Astrocyte (in vitro differentiated cells and primary cell): Measurements from ENCODE around the gene PPARG. TPM values are rescaled to one million over a fixed set of nuclear protein-coding genes. Genes with fewer than 3 reads are reported as not detected.

Experiments
- DNase-seq: peaks from one replicate; pipeline ENCODE4 v3.0.0-alpha.2; 2010; ENCODE audit warnings: low read depth
- FAIRE-seq: peaks from 2 replicates; lab custom pipeline; 2011; peaks lifted over from hg19 to GRCh38; lab: Jason Lieb, UNC
- H2AFZ ChIP-seq: 2 replicates; pipeline ENCODE4 v1.6.0; 2012; ENCODE audit warnings: low read depth, low read length, inconsistent platforms
- H3K27ac ChIP-seq: 2 replicates; pipeline ENCODE4 v1.5.1; 2011; ENCODE audit warnings: low read depth, low read length, inconsistent platforms
- H3K27me3 ChIP-seq: 2 replicates; pipeline ENCODE4 v1.6.0; 2011; ENCODE audit warnings: low read length, inconsistent platforms; ENCODE audit not compliant: insufficient read depth
- H3K36me3 ChIP-seq: 2 replicates; pipeline ENCODE4 v1.5.1; 2011; ENCODE audit warnings: low read length, inconsistent platforms; ENCODE audit not compliant: insufficient read depth
- H3K4me1 ChIP-seq: 2 replicates; pipeline ENCODE4 v1.5.1; 2011; ENCODE audit warnings: low read length, inconsistent platforms; ENCODE audit not compliant: insufficient read depth
- H3K4me2 ChIP-seq: 2 replicates; pipeline ENCODE4 v1.6.0; 2012; ENCODE audit warnings: low read length, inconsistent platforms
- H3K4me3 ChIP-seq: 2 replicates; pipeline ENCODE4 v1.5.1; 2011; ENCODE audit warnings: low read depth, mild to moderate bottlenecking, low read length, inconsistent platforms; ENCODE audit not compliant: insufficient read depth
- H3K79me2 ChIP-seq: 2 replicates; pipeline ENCODE4 v1.6.0; 2012; ENCODE audit warnings: mild to moderate bottlenecking, low read length, inconsistent platforms; ENCODE audit not compliant: insufficient read depth
- H3K9ac ChIP-seq: 2 replicates; pipeline ENCODE4 v1.6.0; 2012; ENCODE audit warnings: mild to moderate bottlenecking, low read length, inconsistent platforms
- H3K9me3 ChIP-seq: 2 replicates; pipeline ENCODE4 v1.5.1; 2012; ENCODE audit warnings: low read depth, mild to moderate bottlenecking, low read length, inconsistent platforms; ENCODE audit not compliant: insufficient read depth
- H4K20me1 ChIP-seq: 2 replicates; pipeline ENCODE4 v1.6.0; 2012; ENCODE audit warnings: low read length, inconsistent platforms; ENCODE audit not compliant: insufficient read depth
- H3K27ac Mint-ChIP-seq: one replicate; pipeline ENCODE4 v1.8.0; 2021; ENCODE audit warnings: mild to moderate bottlenecking, mixed read lengths; ENCODE audit not compliant: unreplicated experiment
- H3K27me3 Mint-ChIP-seq: one replicate; pipeline ENCODE4 v1.8.0; 2021; ENCODE audit warnings: low read depth, mixed read lengths; ENCODE audit not compliant: unreplicated experiment
- H3K36me3 Mint-ChIP-seq: one replicate; pipeline ENCODE4 v1.8.0; 2021; ENCODE audit warnings: low read depth, mixed read lengths; ENCODE audit not compliant: unreplicated experiment
- H3K4me1 Mint-ChIP-seq: one replicate; pipeline ENCODE4 v1.8.0; 2021; ENCODE audit warnings: low read depth, mixed read lengths; ENCODE audit not compliant: unreplicated experiment
- H3K4me3 Mint-ChIP-seq: one replicate; pipeline ENCODE4 v1.8.0; 2021; ENCODE audit warnings: mild to moderate bottlenecking, moderate library complexity, mixed read lengths; ENCODE audit not compliant: unreplicated experiment
- H3K9me3 Mint-ChIP-seq: one replicate; pipeline ENCODE4 v1.8.0; 2021; ENCODE audit warnings: mild to moderate bottlenecking, mixed read lengths; ENCODE audit not compliant: unreplicated experiment
- CTCF ChIP-seq: IDR thresholded peaks from 2 replicates; pipeline ENCODE4 v1.5.1; 2011; ENCODE audit warnings: low read depth, mild to moderate bottlenecking, inconsistent platforms, low read length, moderate library complexity; ENCODE audit not compliant: insufficient read depth
- EZH2 ChIP-seq: IDR thresholded peaks from 2 replicates; pipeline ENCODE4 v1.6.1; 2012; ENCODE audit warnings: mild to moderate bottlenecking, low read length, inconsistent platforms; ENCODE audit not compliant: insufficient read depth
- total RNA-seq: library from RNA; stranded (reverse); gene quantifications from 2 replicates; pipeline ENCODE4 v1.2.1, GENCODE V29; 2021

PPARG gene
- total RNA-seq, 1 donor from 2014 or later: 4.4 TPM

- TF ChIP-seq CTCF (no peak), EZH2 (no peak)
- no peak overlapping the region for H2AFZ ChIP-seq
- no peak overlapping the region for H3K27ac Mint-ChIP-seq
- H3K4me2 ChIP-seq: no peak overlapping the region
- H3K4me1 ChIP-seq: peaks cover 9% of the 10 kb centered on the region
- no peak for DNase-seq
- no peak overlapping the region for H3K27ac ChIP-seq
- no peaks in the 10 kb centered on the region for H3K9me3 ChIP-seq
- no peak for FAIRE-seq
- H4K20me1 ChIP-seq: no peaks in the 10 kb centered on the region
- peaks cover 15% of the 10 kb centered on the region for H3K27me3 Mint-ChIP-seq
- no peak overlapping the region for H3K4me3 Mint-ChIP-seq
- H3K4me3 ChIP-seq: no peak overlapping the region
- no peaks in the 10 kb centered on the region for H3K27me3 ChIP-seq
- H3K9me3 Mint-ChIP-seq: peaks cover 7% of the 10 kb centered on the region
- H3K36me3 ChIP-seq: no peaks in the 10 kb centered on the region
- H3K79me2 ChIP-seq: no peaks in the 10 kb centered on the region
- H3K4me1 Mint-ChIP-seq: no peaks in the 10 kb centered on the region
- H3K9ac ChIP-seq: no peak overlapping the region
- H3K36me3 Mint-ChIP-seq: peaks cover 1% of the 10 kb centered on the region
Observed at GRCh38 chr3:12452361-12453330, 163.8 kb downstream of the PPARG start.

- FAIRE-seq (no peak), DNase-seq (no peak)
- H3K4me1 ChIP-seq: peaks cover 9% of the 10 kb centered on the region
- Mint-ChIP-seq H3K4me3 (no peak overlapping the region), H3K27me3 (peaks cover 22% of the 10 kb centered on the region), H3K9me3 (peaks cover 12% of the 10 kb centered on the region), H3K27ac (no peak overlapping the region), H3K4me1 (no peaks in the 10 kb centered on the region), H3K36me3 (peaks cover 1% of the 10 kb centered on the region)
- H2AFZ ChIP-seq: peak overlapping the region; percentile 19
- no peak overlapping the region for H3K9ac ChIP-seq
- no peak overlapping the region for H3K4me3 ChIP-seq
- H3K9me3 ChIP-seq: no peaks in the 10 kb centered on the region
- H3K36me3 ChIP-seq: no peaks in the 10 kb centered on the region
- TF ChIP-seq EZH2: no peak
- TF ChIP-seq CTCF: no peak
- no peaks in the 10 kb centered on the region for H4K20me1 ChIP-seq
- H3K4me2 ChIP-seq: peak overlapping the region; percentile 28
- H3K79me2 ChIP-seq: no peaks in the 10 kb centered on the region
- no peaks in the 10 kb centered on the region for H3K27me3 ChIP-seq
- H3K27ac ChIP-seq: no peak overlapping the region
Observed at GRCh38 chr3:12454076-12454815, 165.4 kb downstream of the PPARG start.
